ENCODE data around the gene MIOS.
A peak's percentile ranks its signal among the peaks of the same experiment; 100 is the strongest.

Gene MIOS
- total RNA-seq = 43.8 to 69.2 (median 45.3) reads per million in 3 experiments

GRCh38 chr7:7566651-7567611 is at the start of gene MIOS:
Gene MIOS (plus strand): TSS chr7:7566884. CDS start chr7:7572476, 5,592 bp downstream.
- peak; percentile 78 for DNase-seq

GRCh38 chr7:7517754-7518153 is 48.9 kb upstream of the MIOS start:
- DNase-seq = no peak

- no peak for DNase-seq
Measured at GRCh38 chr7:7519056-7519455, 47.6 kb upstream of the MIOS start.

- no peak for DNase-seq
Measured at GRCh38 chr7:7519528-7519927, 47.2 kb upstream of the MIOS start.

- no peak for DNase-seq
Measured at GRCh38 chr7:7521259-7521658, 45.4 kb upstream of the MIOS start.

GRCh38 chr7:7522421-7522820 is 44.3 kb upstream of the MIOS start:
- DNase-seq = no peak

- no peak for DNase-seq
Measured at GRCh38 chr7:7524121-7524520, 42.6 kb upstream of the MIOS start.

GRCh38 chr7:7526006-7526405 is 40.7 kb upstream of the MIOS start:
- no peak for DNase-seq

- no peak for DNase-seq
Measured at GRCh38 chr7:7527047-7527446, 39.6 kb upstream of the MIOS start.

- no peak for DNase-seq
Measured at GRCh38 chr7:7529328-7529727, 37.4 kb upstream of the MIOS start.

- no peak for DNase-seq
Measured at GRCh38 chr7:7533831-7534430, 32.8 kb upstream of the MIOS start.

- DNase-seq = no peak
Measured at GRCh38 chr7:7535691-7536090, 31.0 kb upstream of the MIOS start, which contains the start of gene COL28A1. Gene COL28A1 (minus strand): TSS chr7:7535873. CDS start chr7:7532875, 2,998 bp downstream.

GRCh38 chr7:7536396-7537019 is 30.2 kb upstream of the MIOS start:
- DNase-seq = no peak

- no peak for DNase-seq
Measured at GRCh38 chr7:7537711-7538110, 29.0 kb upstream of the MIOS start.

GRCh38 chr7:7539152-7539551 is 27.5 kb upstream of the MIOS start:
- DNase-seq = no peak

- DNase-seq = no peak
Measured at GRCh38 chr7:7539711-7540110, 27.0 kb upstream of the MIOS start.

GRCh38 chr7:7542251-7542835 is 24.3 kb upstream of the MIOS start:
- no peak for DNase-seq

- DNase-seq = no peak
Measured at GRCh38 chr7:7548407-7548806, 18.3 kb upstream of the MIOS start.

GRCh38 chr7:7550663-7551062 is 16.0 kb upstream of the MIOS start:
- DNase-seq = no peak

GRCh38 chr7:7552199-7552598 is 14.5 kb upstream of the MIOS start:
- no peak for DNase-seq

GRCh38 chr7:7553386-7553785 is 13.3 kb upstream of the MIOS start:
- DNase-seq = no peak

GRCh38 chr7:7554021-7554432 is 12.7 kb upstream of the MIOS start:
- DNase-seq = no peak
